Esophagus squamous epithelium (tissue), 5 donors: ENCODE measurements around the gene TMEM81. TPM values are rescaled to one million over a fixed set of nuclear protein-coding genes. Genes with fewer than 3 reads are reported as not detected.

Experiments used
- DNase-seq: peaks from one replicate; lab custom pipeline; 2025; lab: John Stamatoyannopoulos, UW
- H3K27ac ChIP-seq, 4 donors: fragments of 200-600 bp; sonication (generic); one replicate each; pipeline ENCODE4 v1.5.1; 2016 to 2019; ENCODE audit warnings: mild to moderate bottlenecking in 1 of 4
- H3K27me3 ChIP-seq, 4 donors: fragments of 200-600 bp; sonication (generic); 1 replicate in 3 of 4; 2 replicates in 1 of 4; pipeline versions ENCODE4 v1.5.1 to v1.6.0; 2017 to 2021; ENCODE audit warnings: antibody characterized with exemption in 1 of 4
- H3K36me3 ChIP-seq, 3 donors: fragments of 200-600 bp; sonication (generic); one replicate each; pipeline ENCODE4 v1.5.1; 2016 to 2019
- H3K4me1 ChIP-seq, 3 donors: fragments of 200-600 bp; sonication (generic); one replicate each; pipeline ENCODE4 v1.5.1; 2017 to 2019
- H3K4me3 ChIP-seq, 4 donors: fragments of 200-600 bp; sonication (generic); 1 replicate in 3 of 4; 2 replicates in 1 of 4; pipeline ENCODE4 v1.5.1; 2016 to 2019; ENCODE audit warnings: mild to moderate bottlenecking in 2 of 4, moderate library complexity in 1 of 4
- H3K9me3 ChIP-seq, 3 donors: fragments of 200-600 bp; sonication (generic); one replicate each; pipeline ENCODE4 v1.5.1; 2016 to 2019
- POLR2A ChIP-seq, 4 donors: fragments of 450-650 bp; IDR thresholded peaks; one replicate each; pipeline ENCODE4 v1.6.1; 2017; ENCODE audit warnings: antibody characterized with exemption in 4 of 4, mild to moderate bottlenecking in 4 of 4, moderate library complexity in 3 of 4
- WGBS, 2 donors: methylation state at CpG; one replicate each; pipeline ENCODE4 v1.1.5; 2018; 5-methylcytosine and 5-hydroxymethylcytosine counted together
- intact Hi-C: fragments of 100-400 bp; cut with DNase I; formaldehyde crosslinking; loops from one replicate; pipeline ENCODE4 v1.15.0; 2022
- total RNA-seq, 4 donors: library from RNA; depleted of rRNA; stranded (reverse); fragments of >200 nt; gene quantifications; one replicate each; pipeline ENCODE4 v1.1.0, GENCODE V29; 2016
- TF ChIP-seq, protein P1 (sequence below), 6 experiments: fragments of 450-650 bp in 4 of 6; fragments of 200-600 bp in 2 of 6; sonication (generic) in 2 of 6; IDR thresholded peaks; one replicate each; pipeline ENCODE4 v1.5.1; 2016 to 2019; ENCODE audit warnings: antibody characterized with exemption in 6 of 6, mild to moderate bottlenecking in 4 of 6, moderate library complexity in 4 of 6
- donor health status: DM: yes; HTN: yes; CAD: no.

The TMEM81 gene
- total RNA-seq, 4 donors from 2014 or later = 1.4 to 2.2 (median 1.8) TPM

DNA sequence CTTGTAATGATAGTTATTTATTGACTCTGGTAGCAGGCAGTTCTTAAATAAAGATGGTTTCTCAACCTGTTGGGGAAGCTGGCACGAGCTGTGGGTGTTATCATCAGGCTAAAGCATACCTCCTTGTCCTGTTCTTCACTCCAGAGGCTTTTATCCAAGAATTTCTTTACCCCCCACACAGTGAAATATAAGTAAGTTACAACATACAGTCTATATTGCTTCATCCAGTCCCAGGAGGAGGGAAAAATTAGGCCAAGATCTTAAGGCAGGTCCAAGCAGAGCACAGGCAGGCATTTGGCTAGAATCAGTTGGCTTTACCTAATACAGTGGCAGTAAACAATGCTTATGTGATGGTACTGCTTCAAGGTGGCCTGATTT lies 6.3 kb downstream of the TMEM81 start:
- no peaks in the 10 kb centered on the region for H3K9me3 ChIP-seq
- 50 to 69% methylated on average over 1 of the region's 1 CpG for WGBS, 2 donors
- H3K36me3 ChIP-seq = peaks cover 0 to 1% (median 0%) of the 10 kb centered on the region in 3 donors
- H3K27ac ChIP-seq = no peak overlapping the region
- no peak for TF ChIP-seq POLR2A (IDR thresholded peaks at IDR 0.05)
- TF ChIP-seq, protein P1, sequence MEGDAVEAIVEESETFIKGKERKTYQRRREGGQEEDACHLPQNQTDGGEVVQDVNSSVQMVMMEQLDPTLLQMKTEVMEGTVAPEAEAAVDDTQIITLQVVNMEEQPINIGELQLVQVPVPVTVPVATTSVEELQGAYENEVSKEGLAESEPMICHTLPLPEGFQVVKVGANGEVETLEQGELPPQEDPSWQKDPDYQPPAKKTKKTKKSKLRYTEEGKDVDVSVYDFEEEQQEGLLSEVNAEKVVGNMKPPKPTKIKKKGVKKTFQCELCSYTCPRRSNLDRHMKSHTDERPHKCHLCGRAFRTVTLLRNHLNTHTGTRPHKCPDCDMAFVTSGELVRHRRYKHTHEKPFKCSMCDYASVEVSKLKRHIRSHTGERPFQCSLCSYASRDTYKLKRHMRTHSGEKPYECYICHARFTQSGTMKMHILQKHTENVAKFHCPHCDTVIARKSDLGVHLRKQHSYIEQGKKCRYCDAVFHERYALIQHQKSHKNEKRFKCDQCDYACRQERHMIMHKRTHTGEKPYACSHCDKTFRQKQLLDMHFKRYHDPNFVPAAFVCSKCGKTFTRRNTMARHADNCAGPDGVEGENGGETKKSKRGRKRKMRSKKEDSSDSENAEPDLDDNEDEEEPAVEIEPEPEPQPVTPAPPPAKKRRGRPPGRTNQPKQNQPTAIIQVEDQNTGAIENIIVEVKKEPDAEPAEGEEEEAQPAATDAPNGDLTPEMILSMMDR (IDR thresholded peaks at IDR 0.05) = no peak
- intact Hi-C loops = no loop called here
- no peaks in the 10 kb centered on the region for H3K27me3 ChIP-seq
- peaks cover 0 to 6% (median 0%) of the 10 kb centered on the region in 3 donors for H3K4me1 ChIP-seq
- no peak overlapping the region for H3K4me3 ChIP-seq
- no peak for DNase-seq

DNA sequence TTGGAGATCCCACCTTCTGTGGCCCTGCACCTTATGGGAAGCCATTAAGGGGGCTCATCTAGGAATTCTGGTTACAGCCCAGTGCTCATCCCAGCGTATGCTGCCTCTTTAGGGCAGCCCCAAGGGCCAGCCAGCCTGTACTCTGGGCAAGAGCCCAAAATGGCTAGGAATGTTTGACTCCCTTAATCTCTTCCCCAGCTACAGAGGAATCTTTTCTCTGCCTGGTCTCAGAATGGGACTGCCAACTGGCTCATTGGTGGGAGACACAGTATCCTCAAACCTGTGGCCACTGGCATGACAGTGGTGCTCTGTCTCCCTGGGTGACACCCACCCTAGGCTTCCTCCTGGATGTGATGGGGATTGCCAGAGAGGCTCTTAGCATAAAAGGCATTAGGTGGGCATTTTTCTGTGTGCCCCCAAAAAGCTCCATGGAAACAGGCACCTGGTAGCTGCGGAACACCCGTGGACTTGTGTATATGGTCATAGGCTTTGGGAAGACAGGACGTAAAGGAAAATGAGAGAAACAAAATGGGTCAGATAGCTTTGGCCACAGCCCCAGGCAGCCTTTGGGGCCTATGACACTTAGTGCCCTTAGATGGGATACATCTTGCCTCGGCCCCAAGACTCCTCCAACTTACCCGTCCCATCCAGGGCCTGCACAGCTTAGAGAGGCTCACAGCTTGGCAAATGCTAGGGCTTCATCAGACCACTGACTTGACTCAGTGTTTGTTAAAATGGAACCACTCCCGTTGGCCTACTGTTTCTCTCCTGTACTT lies 6.9 kb downstream of the TMEM81 start:
- no peak for DNase-seq
- WGBS, 2 donors = 78 to 87% methylated on average over 5 to 6 of the region's 7 CpGs
- Histone ChIP-seq H3K9me3 (no peaks in the 10 kb centered on the region), H3K4me1 (peaks cover 0 to 6% (median 0%) of the 10 kb centered on the region in 3 donors), H3K4me3 (no peak overlapping the region), H3K27me3 (no peaks in the 10 kb centered on the region), H3K36me3 (no peaks in the 10 kb centered on the region), H3K27ac (no peak overlapping the region)
- TF ChIP-seq, protein P1 (IDR thresholded peaks at IDR 0.05) = no peak
- no peak for TF ChIP-seq POLR2A (IDR thresholded peaks at IDR 0.05)
- intact Hi-C loops = no loop called here

DNA sequence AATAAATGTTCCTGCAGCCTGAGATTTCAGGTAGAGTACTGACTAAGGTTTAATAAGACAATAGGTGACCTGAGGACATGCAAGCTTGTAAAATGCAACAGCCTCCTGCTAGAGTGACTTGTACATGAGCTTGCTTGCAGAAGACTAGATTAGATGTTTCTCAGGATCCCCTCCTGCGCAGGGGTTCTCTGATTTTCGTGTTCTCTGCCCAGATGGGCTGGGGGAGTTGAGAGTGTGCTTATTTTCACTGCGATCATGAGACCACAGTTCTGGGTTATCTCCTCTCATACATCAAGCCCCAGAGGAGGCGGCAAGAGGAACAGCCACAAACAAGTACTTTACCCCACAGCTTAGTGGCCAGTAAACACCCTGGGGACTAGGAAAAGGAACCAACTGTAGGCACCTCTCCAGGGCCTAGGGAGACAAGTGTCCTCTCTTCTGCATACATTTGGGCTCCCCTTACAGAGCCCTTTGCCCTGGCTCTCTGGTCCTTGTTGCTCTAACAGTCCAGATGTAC lies 8.0 kb downstream of the TMEM81 start:
- TF ChIP-seq POLR2A (IDR thresholded peaks at IDR 0.05) = no peak
- TF ChIP-seq, protein P1 (IDR thresholded peaks at IDR 0.05) = no peak
- Histone ChIP-seq H3K27ac (no peak overlapping the region), H3K4me3 (no peak overlapping the region), H3K4me1 (peaks cover 0 to 6% (median 0%) of the 10 kb centered on the region in 3 donors), H3K36me3 (no peaks in the 10 kb centered on the region), H3K27me3 (no peaks in the 10 kb centered on the region), H3K9me3 (no peaks in the 10 kb centered on the region)
- no peak for DNase-seq
- intact Hi-C loops = no loop called here
- 74 to 78% methylated on average over 4 of the region's 4 CpGs for WGBS, 2 donors

DNA sequence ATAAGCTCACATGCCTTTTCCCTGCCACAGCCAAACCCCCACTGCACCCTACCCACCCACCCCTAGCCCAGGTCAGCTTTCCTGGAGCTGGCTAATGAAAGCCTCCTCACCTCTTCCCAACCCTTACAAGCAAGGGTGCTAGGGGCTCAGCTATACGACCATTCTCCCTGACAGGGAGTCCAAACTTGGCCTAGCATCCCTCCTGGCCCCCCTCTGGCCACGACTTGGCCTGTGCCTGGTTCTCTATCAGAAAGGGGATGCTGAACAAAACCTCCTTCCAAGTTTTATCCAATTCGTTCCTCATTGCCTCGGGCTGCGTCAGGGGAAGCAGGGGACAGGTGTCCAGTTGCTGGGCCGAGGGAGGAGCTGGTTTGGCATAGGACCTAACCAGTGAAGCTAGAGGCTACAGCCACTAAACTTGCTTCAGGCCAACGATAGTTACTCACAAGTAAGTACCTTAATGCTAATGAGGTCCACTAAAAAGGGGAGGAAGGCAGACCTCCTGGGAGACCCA lies 8.6 kb downstream of the TMEM81 start:
- Histone ChIP-seq H3K9me3 (no peaks in the 10 kb centered on the region), H3K36me3 (no peaks in the 10 kb centered on the region), H3K27ac (no peak overlapping the region), H3K4me1 (peaks cover 0 to 6% (median 0%) of the 10 kb centered on the region in 3 donors), H3K4me3 (no peak overlapping the region), H3K27me3 (no peaks in the 10 kb centered on the region)
- no peak for DNase-seq
- 50% methylated on average over 1 to 2 of the region's 7 CpGs for WGBS, 2 donors
- TF ChIP-seq, protein P1 (IDR thresholded peaks at IDR 0.05) = no peak
- intact Hi-C loops = no loop called here

DNA sequence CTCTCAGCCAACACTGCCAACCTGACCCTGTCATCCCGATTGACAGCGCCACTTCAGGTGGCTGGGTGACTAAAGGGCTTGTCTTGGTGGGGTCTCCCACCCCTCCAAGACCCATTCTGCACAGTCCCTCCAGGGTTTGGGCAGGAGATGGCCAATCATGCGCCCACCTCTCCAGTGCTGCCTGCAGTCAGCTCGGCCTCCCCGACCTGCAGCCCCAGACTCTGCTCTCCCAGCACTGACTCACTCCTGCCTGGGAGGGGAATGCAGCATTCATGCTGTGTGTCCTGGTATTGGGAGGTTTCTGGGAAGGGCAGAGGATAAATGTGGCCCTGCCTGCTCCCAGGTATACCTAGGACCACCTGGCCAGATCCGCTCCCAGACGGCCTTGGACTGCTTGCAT lies 9.7 kb downstream of the TMEM81 start:
- no peaks in the 10 kb centered on the region for H3K9me3 ChIP-seq
- 72 to 90% methylated on average over 3 to 5 of the region's 7 CpGs for WGBS, 2 donors
- H3K36me3 ChIP-seq = no peaks in the 10 kb centered on the region
- intact Hi-C loops = no loop called here
- H3K4me1 ChIP-seq = peaks cover 0 to 6% (median 0%) of the 10 kb centered on the region in 3 donors
- no peak overlapping the region for H3K4me3 ChIP-seq
- no peak overlapping the region for H3K27ac ChIP-seq
- no peak for DNase-seq
- TF ChIP-seq, protein P1 (IDR thresholded peaks at IDR 0.05) = no peak
- TF ChIP-seq POLR2A (IDR thresholded peaks at IDR 0.05) = no peak
- H3K27me3 ChIP-seq = no peaks in the 10 kb centered on the region
